ENCODE results near the gene PCDHA3. TPM values are rescaled to one million over a fixed set of nuclear protein-coding genes. Genes with fewer than 3 reads are reported as not detected.
"Not testable (repeated sequence)": the region's sequence is repeated elsewhere in the genome, so short reads cannot be mapped to it uniquely, and the experiment has no call there.

The PCDHA3 gene
- total and polyA plus RNA-seq, 2 of the 4 experiments (the other 2 are of a cell fraction) = under 0.01 to 0.03 TPM

DNA sequence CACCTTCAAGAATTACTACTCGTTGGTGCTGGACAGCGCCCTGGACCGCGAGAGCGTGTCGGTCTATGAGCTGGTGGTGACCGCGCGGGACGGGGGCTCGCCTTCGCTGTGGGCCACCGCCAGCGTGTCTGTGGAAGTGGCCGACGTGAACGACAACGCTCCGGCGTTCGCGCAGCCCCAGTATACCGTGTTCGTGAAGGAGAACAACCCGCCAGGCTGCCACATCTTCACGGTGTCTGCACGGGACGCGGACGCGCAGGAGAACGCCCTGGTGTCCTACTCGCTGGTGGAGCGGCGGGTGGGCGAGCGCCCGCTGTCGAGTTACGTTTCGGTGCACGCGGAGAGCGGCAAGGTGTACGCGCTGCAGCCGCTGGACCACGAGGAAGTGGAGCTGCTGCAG, 22.1 kb downstream of the PCDHA3 start:
- H3K79me1 ChIP-seq (ENCODE audit: low read depth in 1 of 2, low read length in 2 of 2); H3K23ac ChIP-seq (ENCODE audit: low read depth, low read length); H3K9me3 ChIP-seq (ENCODE audit: control insufficient read depth, insufficient read depth, low read length); H2AFZ ChIP-seq (replicated peaks; ENCODE audit: low read length, poor library complexity); H3K18ac ChIP-seq (ENCODE audit: low read depth, low read length); H2AK9ac ChIP-seq (replicated peaks; ENCODE audit: low read depth, low read length, poor library complexity); H3K4ac ChIP-seq (ENCODE audit: low read depth, low read length); H3K4me1 ChIP-seq (ENCODE audit: control insufficient read depth, insufficient read depth, low read length); H4K91ac ChIP-seq (ENCODE audit: insufficient read depth, low read depth, low read length); dilution Hi-C loops (cut with HindIII; ENCODE audit: low sequenced_read_pairs, unreplicated experiment); H4K5ac ChIP-seq (ENCODE audit: low read depth, low read length); in situ Hi-C loops (cut with MboI; ENCODE audit: low sequenced_read_pairs); H3K9me1 ChIP-seq (ENCODE audit: insufficient read depth, low read length); H3K14ac ChIP-seq (replicated peaks; ENCODE audit: low read depth, low read length); H3K36me3 ChIP-seq (ENCODE audit: control insufficient read depth, insufficient read depth, low read length); CTCF ChIA-PET; H3K27ac ChIP-seq (ENCODE audit: insufficient read depth, low read length); H2AK5ac ChIP-seq (ENCODE audit: low read depth, low read length); BruUV-seq (replicated peaks); H4K20me1 ChIP-seq (ENCODE audit: insufficient read depth, low read length); H4K8ac ChIP-seq (ENCODE audit: low read depth in 2 of 2, low read length in 2 of 2); ATAC-seq (ENCODE audit: low read depth); H2BK15ac ChIP-seq (ENCODE audit: low read depth, low read length); H2BK5ac ChIP-seq (ENCODE audit: low read depth, low read length, poor library complexity, severe bottlenecking); DNase-seq; POLR2A ChIA-PET (ENCODE audit: unreplicated experiment); H3K27me3 ChIP-seq (ENCODE audit: control insufficient read depth, insufficient read depth, low read length); H3K4me2 ChIP-seq (ENCODE audit: low read depth, low read length); H3K56ac ChIP-seq (ENCODE audit: extremely low read depth, insufficient read depth, low read length); H2BK120ac ChIP-seq (ENCODE audit: low read depth, low read length); intact Hi-C loops (cut with micrococcal nuclease); H3K4me3 ChIP-seq (ENCODE audit: insufficient read depth, low read depth, low read length); H3K9ac ChIP-seq (ENCODE audit: low read depth, low read length); H2BK20ac ChIP-seq (ENCODE audit: low read depth, low read length): not testable (repeated sequence)
- WGBS, 2 experiments (ENCODE audit: extremely low coverage in 2 of 2, insufficient read length in 1 of 2) = 52% methylated on average over 27 of the region's 48 CpGs; no CpG with 5 or more reads in 1 of the 2 experiments

All from IMR-90 (cell line).